LHCN-M2 (cell line): ENCODE results near the gene MICAL3. TPM values are rescaled to one million over a fixed set of nuclear protein-coding genes. Genes with fewer than 3 reads are reported as not detected.
A peak's percentile ranks its signal among the peaks of the same experiment; 100 is the strongest.
"Not testable (repeated sequence)": the region's sequence is repeated elsewhere in the genome, so short reads cannot be mapped to it uniquely, and the experiment has no call there.

Source experiments
- DNase-seq: peaks from one replicate; pipeline ENCODE4 v3.0.0-alpha.2; 2012; ENCODE audit warnings: low read depth
- polyA plus RNA-seq: library from polyadenylated mRNA; unstranded; fragments of >200 nt; gene quantifications from one replicate; pipeline ENCODE4 v1.2.1, GENCODE V29; 2012; ENCODE audit warnings: missing spikeins
- total RNA-seq: library from RNA; depleted of rRNA; stranded (reverse); fragments of >200 nt; gene quantifications from 2 replicates; pipeline ENCODE4 v1.2.3, GENCODE V29; 2014; rRNA removed

MICAL3 gene, protein sequence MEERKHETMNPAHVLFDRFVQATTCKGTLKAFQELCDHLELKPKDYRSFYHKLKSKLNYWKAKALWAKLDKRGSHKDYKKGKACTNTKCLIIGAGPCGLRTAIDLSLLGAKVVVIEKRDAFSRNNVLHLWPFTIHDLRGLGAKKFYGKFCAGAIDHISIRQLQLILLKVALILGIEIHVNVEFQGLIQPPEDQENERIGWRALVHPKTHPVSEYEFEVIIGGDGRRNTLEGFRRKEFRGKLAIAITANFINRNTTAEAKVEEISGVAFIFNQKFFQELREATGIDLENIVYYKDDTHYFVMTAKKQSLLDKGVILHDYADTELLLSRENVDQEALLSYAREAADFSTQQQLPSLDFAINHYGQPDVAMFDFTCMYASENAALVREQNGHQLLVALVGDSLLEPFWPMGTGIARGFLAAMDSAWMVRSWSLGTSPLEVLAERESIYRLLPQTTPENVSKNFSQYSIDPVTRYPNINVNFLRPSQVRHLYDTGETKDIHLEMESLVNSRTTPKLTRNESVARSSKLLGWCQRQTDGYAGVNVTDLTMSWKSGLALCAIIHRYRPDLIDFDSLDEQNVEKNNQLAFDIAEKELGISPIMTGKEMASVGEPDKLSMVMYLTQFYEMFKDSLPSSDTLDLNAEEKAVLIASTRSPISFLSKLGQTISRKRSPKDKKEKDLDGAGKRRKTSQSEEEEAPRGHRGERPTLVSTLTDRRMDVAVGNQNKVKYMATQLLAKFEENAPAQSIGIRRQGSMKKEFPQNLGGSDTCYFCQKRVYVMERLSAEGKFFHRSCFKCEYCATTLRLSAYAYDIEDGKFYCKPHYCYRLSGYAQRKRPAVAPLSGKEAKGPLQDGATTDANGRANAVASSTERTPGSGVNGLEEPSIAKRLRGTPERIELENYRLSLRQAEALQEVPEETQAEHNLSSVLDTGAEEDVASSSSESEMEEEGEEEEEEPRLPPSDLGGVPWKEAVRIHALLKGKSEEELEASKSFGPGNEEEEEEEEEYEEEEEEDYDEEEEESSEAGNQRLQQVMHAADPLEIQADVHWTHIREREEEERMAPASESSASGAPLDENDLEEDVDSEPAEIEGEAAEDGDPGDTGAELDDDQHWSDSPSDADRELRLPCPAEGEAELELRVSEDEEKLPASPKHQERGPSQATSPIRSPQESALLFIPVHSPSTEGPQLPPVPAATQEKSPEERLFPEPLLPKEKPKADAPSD (N-terminal part only)
- total RNA-seq = 18.5 and 21.0 TPM in 2 replicates
- 19.6 TPM for polyA plus RNA-seq

DNA sequence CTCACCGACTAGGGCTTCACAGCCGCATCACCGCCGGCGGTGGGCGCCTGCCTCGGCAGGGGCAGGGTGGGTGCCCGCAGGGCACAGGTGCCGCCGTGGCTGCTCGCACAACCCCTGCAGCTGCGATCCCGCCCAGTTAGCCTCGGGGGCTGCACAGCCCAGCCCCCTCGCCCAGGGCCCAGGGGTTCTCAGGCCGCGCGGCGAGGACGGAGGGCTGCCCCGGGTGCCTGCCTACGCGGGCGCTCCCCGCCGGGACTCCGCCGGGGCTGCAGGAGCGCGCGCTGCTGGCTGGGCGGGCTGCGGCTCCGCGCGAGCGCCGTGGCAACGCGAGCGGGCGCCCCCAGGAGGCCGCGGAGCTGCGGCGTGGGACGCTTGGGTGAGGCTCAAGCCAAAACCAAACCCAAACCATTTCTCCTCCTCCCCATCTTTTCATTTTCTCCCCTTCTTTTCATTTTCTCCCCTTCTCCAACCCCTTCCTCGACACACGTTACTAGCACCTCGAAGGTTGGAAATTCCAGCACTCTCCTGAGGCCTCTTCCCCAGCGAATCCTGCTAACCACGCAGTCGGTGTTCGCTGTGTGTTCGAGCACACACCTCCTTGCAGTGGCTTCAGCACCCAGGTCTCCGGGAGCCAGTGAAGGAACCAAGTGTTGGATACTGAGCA, at the start of gene MICAL3:
TSS of gene MICAL3 (minus strand) at position 286 of the 664 bp plus-strand sequence. CDS start 117,749 bp downstream, outside the sequence.
- peak; percentile 54 for DNase-seq

DNA sequence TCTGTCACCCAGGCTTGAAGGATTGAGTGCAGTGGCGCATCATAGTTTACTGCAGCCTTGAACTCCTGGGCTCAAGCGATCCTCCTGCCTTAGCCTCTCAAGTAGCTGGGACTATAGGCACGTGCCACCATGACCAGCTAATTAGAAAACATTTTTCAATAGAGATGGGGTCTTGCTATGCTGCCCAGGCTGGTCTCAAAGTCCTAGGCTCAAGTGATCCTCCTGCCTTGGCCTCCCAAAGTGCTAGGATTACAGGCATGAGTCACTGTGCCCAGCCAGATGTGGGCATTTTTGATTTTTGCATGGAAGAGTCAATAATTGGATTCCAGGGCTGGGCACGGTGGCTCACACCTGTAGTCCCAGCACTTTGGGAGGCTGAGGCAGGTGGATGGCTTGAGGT, 49.6 kb upstream of the MICAL3 start:
- DNase-seq = not testable (repeated sequence)

DNA sequence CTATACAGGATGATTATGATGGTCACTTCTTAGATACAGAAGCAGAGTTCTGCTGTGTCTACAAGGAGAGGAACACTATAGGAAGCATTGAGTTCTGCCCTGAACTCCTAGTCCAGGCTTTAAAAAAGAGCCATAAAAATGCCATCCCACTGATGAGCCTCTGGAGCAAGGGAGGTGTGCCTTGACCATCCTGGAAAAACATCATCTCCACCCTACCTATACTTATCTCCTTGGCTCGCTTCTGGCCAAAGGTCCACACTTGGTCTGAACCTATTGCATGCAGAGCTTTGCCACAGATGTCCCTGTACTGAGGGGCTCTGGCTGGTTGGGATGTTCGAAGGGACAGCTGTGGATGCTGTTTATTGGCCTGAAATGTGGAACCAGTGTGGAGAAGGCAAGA, 49.1 kb upstream of the MICAL3 start:
- no peak for DNase-seq

DNA sequence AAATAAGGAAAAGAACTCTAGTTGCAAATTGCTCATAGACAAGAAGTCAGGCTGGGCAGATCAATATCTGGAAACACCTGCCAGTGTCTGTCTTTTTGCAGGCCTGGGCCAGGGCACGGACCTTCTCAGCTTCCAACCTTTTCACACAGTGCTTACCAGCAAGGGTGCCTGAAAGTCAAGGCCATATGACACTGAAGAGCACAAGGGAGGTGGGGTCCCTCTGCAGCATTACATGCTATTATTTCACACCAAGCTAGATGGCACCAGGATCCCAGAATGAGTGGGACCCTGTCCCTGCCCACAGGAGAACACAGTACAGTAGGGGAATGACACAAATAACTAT, 47.6 kb upstream of the MICAL3 start:
- DNase-seq = no peak

DNA sequence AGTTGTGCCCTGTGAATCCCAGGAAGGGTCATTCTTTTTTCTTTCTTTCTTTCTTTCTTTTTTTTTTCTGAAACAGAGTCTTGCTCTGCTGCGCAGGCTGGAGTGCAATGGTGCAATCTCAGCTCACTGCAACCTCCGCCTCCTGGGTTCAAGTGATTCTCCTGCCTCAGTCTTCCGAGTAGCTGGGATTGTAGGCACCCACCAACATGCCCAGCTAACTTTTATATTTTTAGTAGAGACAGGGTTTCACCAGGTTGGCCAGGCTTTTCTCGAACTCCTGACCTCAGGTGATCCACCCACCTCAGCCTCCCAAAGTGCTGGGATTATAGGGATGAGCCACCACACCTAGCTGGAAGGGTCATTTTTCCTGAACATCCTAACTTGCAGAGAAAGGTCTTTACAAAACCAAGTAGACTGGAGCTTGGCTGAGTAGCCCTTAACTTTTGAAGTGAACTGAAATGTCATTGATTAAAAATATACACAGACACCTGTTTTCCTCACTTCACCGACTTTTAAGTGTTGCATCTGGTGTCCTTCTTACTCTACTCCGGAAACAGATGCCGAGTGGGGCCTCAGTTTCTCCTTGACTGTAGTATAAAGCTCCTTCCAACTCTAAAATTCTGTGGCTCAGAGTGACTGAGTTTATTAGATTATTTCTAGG, 47.1 kb upstream of the MICAL3 start:
- not testable (repeated sequence) for DNase-seq

DNA sequence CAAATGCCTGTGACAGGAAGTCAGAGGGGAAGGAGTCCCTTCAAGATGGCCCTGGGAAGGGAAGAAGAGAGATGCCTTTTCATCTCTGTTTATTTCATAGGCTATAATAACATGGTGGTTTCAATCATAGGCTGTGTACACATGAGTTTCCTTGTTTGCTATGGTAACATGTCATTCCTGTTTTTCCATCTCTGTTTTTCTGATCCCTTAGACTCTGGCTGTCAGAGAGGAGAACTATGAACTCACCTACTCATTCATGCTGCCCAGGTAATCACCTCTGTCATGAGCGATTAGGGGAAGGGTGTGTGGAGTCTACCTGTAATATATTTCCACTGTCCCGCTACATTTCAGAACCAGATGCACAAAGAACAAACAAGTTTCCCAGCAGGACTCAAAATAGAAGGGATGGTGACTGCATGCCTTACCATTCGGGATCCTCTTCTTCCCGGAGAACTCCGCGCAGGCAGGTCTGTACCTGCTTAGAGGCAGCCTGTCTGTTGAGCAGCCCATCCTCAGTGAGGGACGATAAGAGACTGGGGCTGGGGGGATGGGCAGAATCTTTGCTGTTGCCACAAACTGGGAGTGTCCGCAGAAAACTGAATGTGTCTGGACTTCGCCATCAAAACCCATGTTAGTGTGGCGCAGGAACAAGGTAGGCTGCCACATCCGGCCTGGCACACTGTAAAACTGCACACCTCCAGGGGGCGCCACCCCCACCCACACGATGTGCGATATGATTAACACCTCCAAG, 46.4 kb upstream of the MICAL3 start:
- no peak for DNase-seq

DNA sequence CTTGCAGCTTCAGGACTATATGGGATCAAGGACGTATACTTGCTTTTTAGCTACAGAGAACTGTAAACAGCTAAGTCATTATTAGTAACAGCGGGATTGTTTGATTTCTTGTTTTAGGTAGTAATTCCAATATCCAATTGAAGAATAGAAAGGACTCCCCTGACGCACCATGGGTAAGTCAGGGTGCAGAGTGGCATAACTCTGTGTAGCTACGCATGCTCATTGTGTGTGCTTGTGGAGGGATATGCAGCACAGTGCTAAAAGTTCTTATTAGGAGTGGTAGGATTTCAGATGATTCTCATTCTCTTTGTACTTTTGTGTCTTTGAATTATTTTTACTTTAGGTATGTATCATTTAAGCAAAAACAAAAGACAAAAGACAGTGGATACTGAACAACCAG, 45.7 kb upstream of the MICAL3 start:
- no peak for DNase-seq

DNA sequence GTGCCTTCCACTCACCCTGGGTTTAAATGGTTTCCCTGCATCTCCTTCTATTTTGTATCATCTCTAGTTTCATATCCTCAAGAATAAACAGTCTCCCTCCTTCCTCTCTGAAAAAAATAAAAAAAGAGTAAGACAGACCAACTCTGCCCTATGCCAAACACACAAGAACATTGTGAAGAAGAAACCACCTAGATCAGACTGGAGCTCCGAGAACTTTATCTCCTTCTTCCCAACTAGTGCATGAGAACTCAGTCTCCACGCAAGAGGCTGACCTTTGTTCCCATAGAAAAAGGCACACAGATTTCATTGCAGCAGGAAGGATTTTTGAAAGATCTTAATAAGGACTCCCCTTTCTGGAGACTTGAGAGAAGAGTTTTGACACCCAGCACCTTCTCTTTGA, 44.7 kb upstream of the MICAL3 start:
- DNase-seq = no peak

DNA sequence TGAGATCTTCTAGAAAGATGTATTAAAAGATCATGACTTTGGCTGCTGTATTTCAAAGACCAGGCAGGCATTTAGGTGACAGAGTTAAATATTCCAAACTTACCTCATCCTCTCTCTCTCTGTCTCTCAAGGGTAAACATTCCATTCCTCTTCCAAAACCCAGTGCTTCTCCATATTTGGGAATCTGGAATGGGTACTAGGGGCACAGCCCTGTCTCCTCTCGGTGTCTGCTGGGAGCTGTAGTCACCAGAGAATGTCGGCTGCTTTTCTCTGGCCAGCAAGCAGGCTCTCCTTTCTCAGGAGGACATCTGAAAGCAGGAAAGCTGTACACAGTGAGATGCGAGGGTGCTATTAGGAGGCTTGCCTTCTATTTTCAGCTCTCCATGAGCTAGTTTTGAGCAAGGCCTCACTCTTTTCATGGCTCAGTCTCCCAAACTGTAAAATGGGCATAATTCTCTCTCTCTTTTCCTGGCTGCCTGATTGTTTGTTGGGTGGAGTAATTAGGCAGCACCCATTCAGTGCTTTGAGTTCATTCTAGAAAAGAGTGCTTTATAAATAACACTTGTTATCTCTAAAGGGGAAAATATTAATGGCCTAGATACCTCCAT, 44.1 kb upstream of the MICAL3 start:
- peak; percentile 33 for DNase-seq

DNA sequence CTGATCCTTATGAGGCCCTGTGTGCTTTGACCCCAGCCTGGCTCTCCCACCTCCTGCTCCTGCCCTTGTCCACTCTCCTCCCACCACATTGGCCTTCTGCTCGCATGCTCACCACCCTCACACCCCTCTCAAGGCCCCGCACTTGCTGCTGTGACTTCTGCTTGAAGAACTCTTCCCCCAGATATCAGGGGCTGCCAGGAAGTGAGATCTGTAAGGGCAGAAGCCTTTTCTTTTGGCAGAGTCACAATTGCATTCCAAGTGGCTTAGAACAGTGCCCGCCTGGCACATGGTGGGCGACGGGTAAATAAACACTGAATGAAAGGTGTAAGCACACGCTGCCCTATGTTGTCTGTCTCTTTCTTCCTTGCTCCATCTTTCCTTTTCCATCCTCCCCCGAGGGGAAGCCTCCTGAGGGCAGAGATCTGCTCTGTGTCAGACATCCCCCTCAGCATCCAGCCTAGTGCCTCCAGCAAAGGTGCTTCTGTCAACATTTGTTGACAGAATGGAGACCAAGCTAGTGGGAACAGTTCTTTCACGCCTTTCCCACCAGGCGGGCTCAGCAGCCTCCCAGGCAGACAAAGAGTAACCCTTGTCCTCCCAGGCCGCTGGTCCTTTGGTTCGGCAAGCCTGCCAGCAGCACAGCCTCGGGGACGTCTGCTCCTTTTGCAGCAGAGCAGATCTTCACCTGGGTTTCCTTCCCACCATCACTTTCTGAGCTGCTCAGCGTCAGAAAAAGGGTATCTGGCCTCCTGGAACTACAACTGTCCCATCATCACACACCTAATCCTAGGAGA, 43.4 kb upstream of the MICAL3 start:
- no peak for DNase-seq

DNA sequence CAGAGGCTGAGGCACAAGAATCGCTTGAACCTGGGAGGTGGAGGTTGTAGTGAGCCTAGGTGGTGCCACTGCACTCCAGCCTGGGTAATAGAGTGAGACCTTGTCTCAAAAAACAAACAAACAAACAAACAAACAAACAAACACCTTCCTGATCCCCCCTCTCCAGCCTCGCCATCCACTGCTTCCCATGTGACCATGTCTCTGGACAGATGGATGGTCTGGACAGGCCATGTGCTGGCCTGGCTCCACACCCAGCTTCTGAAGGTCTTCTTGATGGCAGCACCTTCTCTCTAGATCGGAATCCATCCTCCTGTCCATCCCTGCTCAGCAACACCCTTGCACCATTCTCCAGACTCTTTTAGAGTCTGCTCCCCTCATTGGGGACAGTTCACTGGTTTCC, 42.8 kb upstream of the MICAL3 start:
- DNase-seq = no peak

DNA sequence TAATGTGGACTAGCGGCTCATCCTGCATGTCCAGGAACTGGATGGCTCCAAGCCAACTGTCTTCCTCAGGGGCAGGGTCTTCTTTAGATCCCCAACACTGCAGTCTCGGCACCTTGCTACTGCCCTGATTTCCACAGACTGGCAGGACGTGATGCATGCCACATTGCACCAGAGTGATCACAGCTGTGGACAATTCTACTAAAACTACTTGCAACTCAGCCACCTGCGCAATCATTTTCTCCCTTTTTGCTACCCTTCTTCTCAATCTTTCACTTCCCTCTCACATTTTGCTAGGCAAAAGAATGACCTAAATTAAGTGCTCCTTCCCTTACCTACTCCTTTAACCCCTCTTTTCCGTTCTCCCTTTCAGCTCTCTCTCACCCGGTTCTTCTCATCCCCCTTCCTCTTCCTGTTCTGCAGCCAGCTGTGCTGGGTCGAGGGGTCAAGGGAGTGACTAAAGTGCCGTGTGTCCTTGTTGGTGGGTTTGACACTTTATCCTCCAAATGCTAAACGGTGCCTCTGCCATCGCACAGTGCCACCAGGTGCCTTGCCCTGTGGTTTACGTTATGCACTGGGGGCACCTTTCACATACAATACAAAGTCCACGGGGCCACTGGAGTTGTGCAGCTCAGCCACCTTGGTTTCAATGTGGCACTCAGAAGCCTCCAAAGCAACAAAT, 42.0 kb upstream of the MICAL3 start:
- DNase-seq = no peak

DNA sequence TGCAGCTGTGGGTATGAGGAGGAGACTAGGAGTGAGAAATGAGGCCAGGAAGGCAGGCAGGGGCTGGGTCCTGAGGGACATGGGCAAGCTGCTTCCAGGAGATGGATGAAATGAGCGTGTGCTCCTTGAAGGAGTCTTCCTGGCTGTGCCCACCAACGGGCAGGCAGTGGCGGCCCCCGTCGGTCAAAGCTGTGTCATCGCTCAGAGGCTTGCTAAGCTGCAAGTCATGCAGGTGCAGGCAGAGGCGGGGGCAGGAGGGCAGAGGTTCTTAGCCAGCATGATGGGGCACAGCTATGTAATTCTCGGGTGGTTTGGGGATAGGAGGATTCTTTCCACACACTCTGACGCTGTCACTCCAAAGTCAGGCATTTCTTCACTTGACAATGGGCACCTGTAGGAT, 40.9 kb upstream of the MICAL3 start:
- no peak for DNase-seq

DNA sequence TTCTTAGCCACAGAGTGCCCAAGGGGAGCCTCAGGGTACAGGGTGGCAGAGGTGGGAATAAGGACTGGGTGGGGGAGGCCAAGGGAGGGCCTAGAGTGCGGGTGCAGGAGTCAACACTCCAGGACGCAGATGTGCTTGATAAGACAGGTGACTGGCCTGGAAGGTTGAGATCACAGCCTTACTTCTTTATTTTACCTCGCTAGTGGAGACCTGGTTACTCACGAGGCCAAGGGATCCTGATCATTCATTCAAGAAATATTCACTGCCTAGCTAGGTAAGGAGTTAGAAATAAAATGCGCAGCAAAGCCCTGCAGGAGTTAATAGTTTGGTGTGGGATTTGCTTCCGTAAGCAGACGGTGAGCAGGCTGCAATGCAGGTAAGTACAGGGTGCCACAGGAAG, 40.3 kb upstream of the MICAL3 start:
- DNase-seq = no peak

DNA sequence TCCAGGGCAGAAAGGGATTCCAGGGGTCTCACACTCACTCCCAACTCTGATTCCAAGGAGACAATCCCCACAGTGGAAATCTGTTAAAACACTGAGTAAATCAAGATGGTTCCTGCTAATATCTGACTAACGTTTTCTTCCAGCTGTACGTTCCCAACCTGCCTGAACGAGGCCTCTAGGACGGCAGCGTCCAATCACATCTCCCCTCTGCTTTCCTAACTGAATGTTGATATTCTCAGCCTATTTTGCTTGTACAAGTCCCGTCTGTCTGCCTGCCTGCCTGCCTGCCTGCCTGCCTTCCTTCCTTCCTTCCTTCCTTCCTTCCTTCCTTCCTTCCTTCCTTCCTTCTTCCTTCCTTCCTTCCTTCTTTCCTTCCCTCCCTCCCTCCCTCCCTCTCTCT, 39.4 kb upstream of the MICAL3 start:
- not testable (repeated sequence) for DNase-seq

DNA sequence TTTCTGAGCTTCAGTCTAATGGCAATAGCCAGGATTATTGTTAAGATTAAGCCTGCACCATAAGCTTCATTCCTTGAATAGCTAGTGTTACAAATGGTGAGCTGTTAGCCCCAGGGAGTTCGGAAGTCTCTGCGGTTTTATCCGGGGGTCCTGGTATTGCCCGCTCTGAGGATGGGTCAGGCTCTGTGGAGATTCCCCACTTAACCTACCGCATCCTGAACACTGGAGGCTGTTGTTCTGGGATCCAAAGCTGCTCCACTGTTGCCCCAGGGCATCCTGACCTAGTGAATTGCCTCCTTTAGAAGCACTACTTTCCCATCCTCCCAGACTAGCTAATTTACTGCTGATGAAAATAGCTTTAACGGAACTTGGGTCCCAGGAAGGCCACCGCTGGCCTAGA, 38.9 kb upstream of the MICAL3 start:
- DNase-seq = no peak

DNA sequence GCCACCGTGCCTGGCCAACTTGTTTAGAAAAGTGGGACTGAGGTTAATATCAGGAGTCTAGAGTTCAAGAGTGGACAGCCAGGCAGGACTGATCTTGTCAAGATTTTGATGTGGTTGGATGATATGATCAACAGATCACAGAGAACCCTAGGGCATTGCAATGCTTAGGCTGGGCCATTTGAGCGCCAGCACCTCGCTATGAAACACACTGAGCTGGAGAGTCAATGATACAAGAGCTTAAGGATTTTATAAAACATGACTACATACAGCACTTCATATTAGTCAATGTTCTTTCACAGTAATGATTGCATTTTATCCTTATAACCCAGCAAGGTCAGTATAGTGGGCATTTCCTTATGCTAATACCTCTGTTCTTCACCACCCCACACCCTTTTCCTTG, 38.1 kb upstream of the MICAL3 start:
- DNase-seq = no peak
